Osteoblast (primary cell): ENCODE measurements around the gene RNF34. TPM values are rescaled to one million over a fixed set of nuclear protein-coding genes. Genes with fewer than 3 reads are reported as not detected.

ENCODE experiments used
- DNase-seq: peaks from one replicate; pipeline ENCODE4 v3.0.0; 2011; ENCODE audit warnings: low spot score, mixed read lengths; ENCODE audit not compliant: insufficient read length; ENCODE audit errors: missing footprints
- H2AFZ ChIP-seq: 2 replicates; pipeline ENCODE4 v1.6.0; 2011; ENCODE audit warnings: mild to moderate bottlenecking, low read length
- H3K27ac ChIP-seq: 2 replicates; pipeline ENCODE4 v1.5.1; 2011; ENCODE audit warnings: mild to moderate bottlenecking, low read depth, low read length, moderate library complexity
- H3K27me3 ChIP-seq: 2 replicates; pipeline ENCODE4 v1.6.0; 2012; ENCODE audit warnings: mild to moderate bottlenecking, control low read depth, inconsistent platforms, low read length, moderate library complexity; ENCODE audit not compliant: insufficient read depth
- H3K36me3 ChIP-seq: 2 replicates; pipeline ENCODE4 v1.5.1; 2011; ENCODE audit warnings: mild to moderate bottlenecking, low read length, control low read depth, moderate library complexity; ENCODE audit not compliant: insufficient read depth
- H3K4me1 ChIP-seq: 2 replicates; pipeline ENCODE4 v1.5.1; 2011; ENCODE audit warnings: mild to moderate bottlenecking, low read length, control low read depth, moderate library complexity; ENCODE audit not compliant: insufficient read depth
- H3K4me2 ChIP-seq: 2 replicates; pipeline ENCODE4 v1.6.0; 2011; ENCODE audit warnings: mild to moderate bottlenecking, low read length; ENCODE audit not compliant: insufficient read depth
- H3K4me3 ChIP-seq: fragments of 200-600 bp; sonication (generic); 3 replicates; pipeline ENCODE4 v1.5.1; 2012; ENCODE audit warnings: mild to moderate bottlenecking, low read length, inconsistent platforms; ENCODE audit not compliant: insufficient read depth
- H3K79me2 ChIP-seq: 2 replicates; pipeline ENCODE4 v1.6.0; 2012; ENCODE audit warnings: mild to moderate bottlenecking, low read length, control low read depth, inconsistent platforms; ENCODE audit not compliant: insufficient read depth
- H3K9me3 ChIP-seq: 2 replicates; pipeline ENCODE4 v1.5.1; 2011; ENCODE audit warnings: low read depth, low read length, control low read depth
- H4K20me1 ChIP-seq: 2 replicates; pipeline ENCODE4 v1.6.0; 2012; ENCODE audit warnings: mild to moderate bottlenecking, low read length, control low read depth; ENCODE audit not compliant: insufficient read depth
- CTCF ChIP-seq: IDR thresholded peaks from 2 replicates; pipeline ENCODE4 v1.5.1; 2011; ENCODE audit warnings: mild to moderate bottlenecking, low read depth, low read length, moderate library complexity; ENCODE audit errors: extremely low read depth
- total RNA-seq: library from RNA; depleted of rRNA; stranded (reverse); fragments of >200 nt; gene quantifications from 2 replicates; pipeline ENCODE4 v1.2.3, GENCODE V29; 2012

RNF34 gene
- 41.6 and 46.6 TPM in 2 replicates for total RNA-seq

DNA sequence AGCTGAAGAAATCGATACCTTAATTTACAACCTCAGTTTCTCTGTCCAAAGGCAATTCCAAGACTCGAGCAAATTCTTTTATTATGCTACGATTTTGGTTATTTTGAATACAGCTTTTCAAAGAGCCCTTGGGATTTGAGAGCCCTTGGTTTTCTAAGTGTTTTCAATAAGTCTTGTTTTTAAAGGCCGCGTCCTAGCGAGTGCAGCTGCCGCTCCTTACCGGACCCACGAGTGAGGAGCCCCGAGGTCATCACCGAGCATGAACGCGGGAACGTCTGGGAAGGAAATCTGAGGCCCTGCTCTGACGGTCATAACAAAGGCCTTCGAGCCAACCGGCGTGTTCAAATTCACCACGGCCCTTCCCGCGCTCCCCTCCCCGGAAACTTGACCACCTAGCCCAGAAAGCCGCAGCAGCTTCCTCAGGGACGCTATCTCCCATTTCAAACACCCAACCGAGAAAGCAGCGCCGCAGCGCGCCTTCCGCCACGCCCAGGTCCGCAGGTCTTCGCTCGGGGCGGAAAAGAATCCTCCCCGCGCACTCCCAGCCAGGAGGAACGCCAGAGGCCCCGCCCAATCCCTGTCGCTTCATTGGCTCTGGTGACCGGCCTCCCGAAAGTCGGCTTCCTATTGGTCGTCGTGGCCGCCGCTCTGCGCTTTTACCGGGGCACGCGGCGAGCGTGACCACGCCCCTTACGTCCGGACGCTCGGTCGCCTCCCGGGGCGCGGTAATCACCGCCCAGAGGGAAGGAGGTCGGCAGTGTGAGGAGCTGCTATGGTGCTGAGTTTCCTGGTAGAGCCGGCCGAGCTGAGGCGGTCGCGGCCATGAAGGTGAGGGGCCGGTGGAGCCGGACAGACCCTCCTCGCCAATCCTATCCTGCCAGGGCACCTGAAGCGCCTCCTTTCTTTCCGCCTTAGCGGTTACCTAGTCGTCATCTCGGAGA is at the start of gene RNF34:
Gene RNF34 (plus strand): TSS at position 728 of the 941 bp plus-strand sequence. CDS start 95 bp downstream, at position 823.
- peaks cover 3% of the 10 kb centered on the region for H3K36me3 ChIP-seq
- peak within 1 kb of the TSS; percentile 84 for H3K4me2 ChIP-seq
- peak within 1 kb of the TSS; percentile 83 for H2AFZ ChIP-seq
- no peaks in the 10 kb centered on the region for H3K27me3 ChIP-seq
- peaks cover 11% of the 10 kb centered on the region for H3K4me1 ChIP-seq
- peak within 1 kb of the TSS; percentile 40 for H3K27ac ChIP-seq
- peaks cover 7% of the 10 kb centered on the region for H4K20me1 ChIP-seq
- no peak for TF ChIP-seq CTCF
- peak within 1 kb of the TSS; percentile 87 for H3K4me3 ChIP-seq
- no peaks in the 10 kb centered on the region for H3K9me3 ChIP-seq
- H3K79me2 ChIP-seq: peaks cover 48% of the 10 kb centered on the region
- DNase-seq: peak; percentile 98

- Histone ChIP-seq H3K27me3 (no peaks in the 10 kb centered on the region), H3K27ac (peak within 1 kb of the TSS; percentile 76), H3K4me3 (peak within 1 kb of the TSS; percentile 79), H3K4me1 (peaks cover 12% of the 10 kb centered on the region), H3K79me2 (peaks cover 47% of the 10 kb centered on the region), H2AFZ (peak within 1 kb of the TSS; percentile 87), H3K4me2 (peak within 1 kb of the TSS; percentile 96), H4K20me1 (no peaks in the 10 kb centered on the region), H3K9me3 (no peaks in the 10 kb centered on the region), H3K36me3 (peaks cover 6% of the 10 kb centered on the region)
- DNase-seq: peak; percentile 98
- TF ChIP-seq CTCF: no peak
These were observed 47.9 kb upstream of the RNF34 start, which contains the start of gene ANAPC5 for GRCh38 chr12:121351820-121352681. Gene ANAPC5 (minus strand): TSS chr12:121352411. CDS start chr12:121352340, 71 bp downstream.

DNA sequence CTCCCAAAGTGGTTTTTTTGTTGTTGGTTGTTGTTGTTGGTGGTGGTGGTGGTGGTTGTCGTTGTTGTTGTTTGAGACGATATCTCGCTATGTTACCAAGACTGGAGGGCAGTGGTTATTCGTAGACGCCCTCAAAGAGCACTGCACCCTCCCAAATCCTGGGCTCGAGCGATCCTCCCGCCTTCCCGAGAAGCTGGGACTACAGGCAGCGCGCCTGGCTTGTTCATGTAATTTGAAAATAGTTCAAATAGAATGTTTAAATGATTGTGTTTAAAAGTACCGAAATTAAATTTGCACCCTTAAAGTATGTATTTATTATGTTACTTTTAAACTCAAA is 47.3 kb upstream of the RNF34 start:
- H3K4me1 ChIP-seq: peaks cover 12% of the 10 kb centered on the region
- H3K36me3 ChIP-seq: peaks cover under 1% of the 10 kb centered on the region
- H3K79me2 ChIP-seq: peaks cover 41% of the 10 kb centered on the region
- H3K27me3 ChIP-seq: no peaks in the 10 kb centered on the region
- peak overlapping the region; percentile 76 for H3K27ac ChIP-seq
- H2AFZ ChIP-seq: peak overlapping the region; percentile 87
- peak overlapping the region; percentile 79 for H3K4me3 ChIP-seq
- no peak for DNase-seq
- H4K20me1 ChIP-seq: no peaks in the 10 kb centered on the region
- H3K4me2 ChIP-seq: peak overlapping the region; percentile 96
- TF ChIP-seq CTCF: no peak
- no peaks in the 10 kb centered on the region for H3K9me3 ChIP-seq
